ENCODE measurements around the gene CAPZA1.

DNA sequence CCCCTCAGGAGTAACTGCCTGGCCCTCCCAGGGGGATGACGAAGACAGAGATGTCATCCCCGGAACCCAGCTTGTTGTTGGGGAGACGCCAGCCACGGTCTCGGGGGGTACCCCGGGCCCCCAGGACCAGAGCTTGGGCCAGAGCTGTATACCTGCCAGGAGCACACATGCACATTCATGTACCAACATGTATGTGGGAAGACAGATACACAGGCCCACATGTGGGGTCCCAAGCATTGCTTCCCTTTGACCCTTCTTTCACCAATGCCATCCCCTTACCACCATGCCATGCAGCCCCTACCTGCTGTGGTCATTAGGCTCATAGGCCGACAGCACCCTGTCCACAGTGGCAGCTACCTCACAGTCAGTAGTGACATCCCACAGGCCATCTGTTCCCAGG is 90.5 kb downstream of the CAPZA1 start:
- no peak for TF ChIP-seq CTCF (IDR thresholded peaks at IDR 0.05 in 2 of 3, conservative IDR thresholded peaks at IDR 0.05 in 1 of 3; ENCODE audit: borderline replicate concordance in 1 of 3, insufficient read depth in 1 of 3, low read depth in 2 of 3, low read length in 2 of 3)
- TF ChIP-seq EZH2phosphoT487 (IDR thresholded peaks at IDR 0.05; ENCODE audit: borderline replicate concordance): no peak
- no peak for TF ChIP-seq POLR2AphosphoS5 (IDR thresholded peaks at IDR 0.05; ENCODE audit: low read depth, low read length)
- no peak for TF ChIP-seq SRF (IDR thresholded peaks at IDR 0.05; ENCODE audit: low read depth)
- TF ChIP-seq POLR2A (IDR thresholded peaks at IDR 0.05; ENCODE audit: borderline replicate concordance, extremely low read depth, insufficient read depth, insufficient read length): no peak
- no peak for TF ChIP-seq TCF7L2 (IDR thresholded peaks at IDR 0.05; ENCODE audit: borderline replicate concordance, extremely low read depth, insufficient read depth, insufficient read length)
- no peak for TF ChIP-seq ZBTB33 (IDR thresholded peaks at IDR 0.05; ENCODE audit: extremely low read depth, insufficient replicate concordance, low read length)
- TF ChIP-seq RAD21 (IDR thresholded peaks at IDR 0.05; ENCODE audit: low read depth): no peak
- no peak for TF ChIP-seq REST (IDR thresholded peaks at IDR 0.05; ENCODE audit: low read depth)
- no peak for TF ChIP-seq MAX (IDR thresholded peaks at IDR 0.05)
- TF ChIP-seq EZH2 (IDR thresholded peaks at IDR 0.05): no peak
- TF ChIP-seq ZFX (IDR thresholded peaks at IDR 0.05): no peak
- no peak for TF ChIP-seq EGR1 (IDR thresholded peaks at IDR 0.05; ENCODE audit: low read depth)
